NCI-H2196 treated with DMSO at 0.1 percent for 48 hours (cell line): ENCODE data around the gene CDYL.
A peak's percentile ranks its signal among the peaks of the same experiment; 100 is the strongest.

Experiments used
- DNase-seq: peaks from one replicate; lab custom pipeline; 2025; ENCODE audit not compliant: unreplicated experiment; lab: John Stamatoyannopoulos, UW

The CDYL gene

DNA sequence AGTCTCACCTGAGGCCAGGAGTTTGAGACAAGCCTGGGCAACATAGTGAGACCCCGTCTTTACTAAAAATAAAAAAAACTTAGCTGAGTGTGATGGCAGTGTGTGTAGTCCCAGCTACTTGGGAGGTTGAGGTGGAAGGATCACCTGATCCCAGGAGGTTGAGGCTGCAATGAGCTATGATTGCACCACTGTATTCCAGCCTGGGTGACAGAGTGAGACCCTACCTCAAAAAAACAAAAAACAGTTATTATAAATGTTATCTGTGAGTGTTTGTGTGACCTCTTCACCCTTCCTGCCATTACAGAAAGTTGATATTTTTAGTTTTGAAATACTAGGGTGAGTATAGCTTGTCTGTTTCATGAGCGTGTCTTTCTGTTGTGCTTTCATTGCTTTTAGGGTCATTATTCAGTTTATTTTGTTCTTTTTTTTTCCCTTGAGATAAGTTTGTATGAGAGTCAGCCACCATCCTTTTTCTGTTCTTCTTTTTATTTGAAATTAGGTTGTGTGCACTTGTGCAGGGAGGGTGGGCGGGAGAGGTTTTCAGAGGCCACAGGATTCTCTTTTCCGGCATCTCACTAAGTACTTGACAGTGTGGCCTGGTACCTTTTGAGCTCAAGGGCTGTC is 26.2 kb downstream of the CDYL start:
- DNase-seq: no peak

DNA sequence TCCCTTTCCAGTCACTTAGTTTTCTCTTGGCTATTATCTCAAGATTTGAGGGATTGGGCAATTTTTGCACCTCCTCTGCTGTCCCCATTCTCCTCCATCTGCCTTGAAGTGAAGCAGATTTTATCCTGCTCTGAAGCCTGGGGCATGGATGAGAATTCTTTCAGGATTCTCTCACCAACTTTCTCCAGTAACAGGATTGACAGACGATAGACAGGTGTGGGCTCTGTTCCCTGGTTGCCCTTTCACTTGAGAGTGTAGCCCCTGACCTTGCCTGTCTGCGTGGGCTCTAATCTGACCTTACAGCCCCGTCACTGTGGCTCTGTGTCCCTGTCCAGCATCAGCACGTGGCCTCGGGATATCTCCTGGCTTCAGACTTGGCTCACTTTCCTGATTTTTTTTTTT is 27.1 kb downstream of the CDYL start:
- no peak for DNase-seq

DNA sequence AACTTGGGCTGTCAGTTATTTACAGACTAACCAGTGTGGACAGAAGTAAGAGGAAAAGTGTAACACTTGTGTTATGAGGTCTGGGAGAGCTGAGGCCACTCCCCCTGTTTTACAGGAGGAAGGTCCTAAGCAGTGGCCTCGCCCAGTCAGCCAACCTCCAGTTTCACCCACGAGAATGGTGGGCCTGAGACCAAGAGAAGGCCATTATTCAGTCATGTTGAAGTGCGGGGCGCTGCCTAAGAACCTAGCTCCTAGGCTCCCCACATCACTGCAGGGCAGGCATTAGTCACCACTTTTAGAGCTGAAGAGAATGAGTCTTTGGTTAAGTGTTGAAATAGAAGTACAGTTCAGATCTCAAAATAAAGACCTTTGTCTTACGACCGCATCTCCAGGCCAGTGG is 27.9 kb downstream of the CDYL start:
- no peak for DNase-seq

DNA sequence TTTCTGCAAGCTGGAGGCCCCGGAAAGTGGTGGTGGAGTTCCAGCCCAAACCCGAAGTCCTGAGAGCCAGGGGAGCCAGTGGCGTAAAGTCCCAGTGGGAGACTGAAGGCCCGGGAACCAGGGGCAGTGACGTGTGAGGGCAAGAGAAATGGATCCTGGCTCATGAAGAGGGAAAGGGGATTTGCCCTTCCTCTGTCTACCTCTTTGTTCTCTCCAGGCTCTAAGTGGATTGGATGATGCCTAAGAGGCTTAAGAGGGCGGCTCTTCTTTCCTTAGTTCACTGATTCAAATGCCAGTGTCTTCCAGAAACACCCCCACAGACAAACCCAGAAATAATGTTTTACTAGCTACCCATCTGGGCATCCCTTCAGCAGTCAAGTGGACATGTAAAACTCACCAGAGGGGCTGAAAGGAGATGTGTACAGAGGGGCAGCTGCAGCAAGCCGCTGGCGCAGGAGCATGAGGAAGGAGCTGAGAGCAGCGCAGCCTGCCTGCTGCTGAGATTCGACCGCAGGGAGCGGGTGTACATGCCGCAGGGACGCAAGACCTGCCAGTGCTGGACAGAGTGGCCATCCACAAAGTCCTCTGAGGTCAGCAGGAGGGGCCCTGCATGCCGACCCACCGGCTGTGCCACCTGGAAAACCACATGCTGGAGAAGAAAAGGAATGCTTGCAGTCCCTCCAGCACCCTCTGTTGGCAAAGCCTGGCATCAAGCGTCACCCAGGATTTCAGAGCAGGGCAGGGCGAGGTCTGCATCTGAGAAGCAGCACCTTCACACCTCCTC is 29.5 kb downstream of the CDYL start:
- peak; percentile 26 for DNase-seq

DNA sequence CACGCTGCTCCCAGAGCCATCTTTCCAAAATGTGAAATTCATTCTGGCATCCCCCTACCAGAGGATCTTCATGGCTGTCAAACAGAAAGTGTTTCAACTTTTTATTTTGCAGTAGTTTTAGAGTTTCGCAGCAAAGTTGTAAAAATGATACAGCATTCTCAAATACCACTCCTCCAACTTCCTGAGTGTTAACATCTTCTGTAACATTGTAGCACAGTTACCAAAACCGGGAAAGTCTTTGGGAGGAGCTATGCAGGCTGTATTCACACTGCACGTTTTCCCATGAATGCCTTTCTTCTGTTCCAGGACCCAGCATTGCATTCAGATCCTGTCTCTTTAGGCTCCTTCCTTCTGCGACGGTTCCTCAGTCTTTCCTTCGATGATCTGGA is 30.1 kb downstream of the CDYL start:
- DNase-seq: no peak

DNA sequence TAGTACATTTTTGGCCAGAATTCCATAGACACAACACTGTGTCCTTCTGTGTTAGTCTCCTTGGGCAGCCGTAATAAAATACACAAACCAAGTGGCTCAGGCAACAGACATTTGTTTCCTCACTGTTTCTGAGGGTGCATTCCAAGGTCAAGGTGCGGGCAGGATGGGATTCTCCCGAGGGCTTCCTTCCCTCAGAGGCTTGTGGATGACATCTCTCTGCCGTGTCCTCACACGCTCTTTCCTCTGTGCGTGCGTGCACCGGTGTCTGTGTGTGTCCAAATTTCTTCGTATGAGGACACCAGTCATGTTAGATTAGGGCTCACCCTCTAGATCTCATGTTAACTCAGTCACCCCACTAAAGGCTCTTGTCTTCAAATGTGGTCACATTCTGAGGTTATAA is 30.6 kb downstream of the CDYL start:
- DNase-seq: no peak

DNA sequence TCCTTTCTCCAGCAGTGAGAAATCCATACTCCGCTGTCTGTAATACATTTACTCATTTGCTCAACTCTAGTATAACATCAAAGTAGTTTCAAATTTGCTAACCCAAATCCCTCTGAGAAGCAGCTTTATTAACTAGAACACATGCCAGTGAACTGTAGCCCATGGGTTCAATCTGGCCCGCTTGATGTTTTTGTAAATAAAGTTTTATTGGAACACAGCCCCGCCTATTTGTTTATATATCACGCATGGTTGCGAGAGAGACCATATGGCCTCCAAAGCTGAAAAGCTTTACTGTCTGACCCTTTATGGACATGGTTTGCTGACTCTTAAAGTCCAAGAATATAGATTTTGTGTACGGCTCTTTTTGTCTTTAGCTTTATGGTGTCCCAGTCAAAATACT is 32.2 kb downstream of the CDYL start:
- no peak for DNase-seq

DNA sequence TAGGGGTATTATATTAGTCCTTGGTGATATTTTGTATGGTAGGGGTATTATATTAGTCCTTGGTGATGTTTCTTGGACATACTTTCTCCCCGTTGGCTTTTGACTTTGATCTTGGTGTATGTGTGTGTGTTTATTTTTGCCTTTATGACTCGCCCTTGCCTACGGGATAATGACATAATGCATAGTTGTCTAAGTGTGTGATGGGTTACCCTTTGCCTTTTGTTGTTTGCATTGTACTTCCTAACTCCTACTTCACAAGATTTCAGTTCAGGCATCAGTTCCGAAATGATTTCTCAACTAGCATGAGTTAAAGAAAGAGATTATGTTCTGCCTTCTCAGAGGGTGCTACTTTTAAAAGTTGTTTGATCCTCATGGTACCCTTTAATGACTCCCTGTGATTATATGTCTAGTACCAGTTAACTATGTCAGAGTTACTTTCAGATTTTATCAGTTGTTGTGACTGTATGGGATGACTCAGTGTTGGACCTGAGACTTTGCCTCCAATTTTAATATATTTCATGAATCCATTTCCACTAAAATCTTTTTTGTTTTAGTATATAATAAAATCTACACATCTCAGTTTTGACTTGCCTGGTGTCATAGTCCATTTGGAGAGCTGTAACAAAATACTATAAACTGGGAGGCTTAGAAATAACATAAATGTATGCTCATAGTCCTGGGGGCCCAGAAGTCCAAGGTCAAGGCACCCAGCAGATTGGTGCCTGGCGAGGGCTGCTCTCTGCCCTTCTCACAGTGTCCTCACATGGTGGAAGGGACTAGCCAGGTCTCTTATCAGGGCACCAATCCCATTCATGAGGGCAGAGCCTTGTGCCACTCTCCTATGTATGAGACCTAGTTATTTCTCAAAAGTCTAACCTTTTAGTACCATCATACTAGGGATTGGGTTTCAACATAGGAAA is 34.1 kb downstream of the CDYL start:
- DNase-seq: no peak

DNA sequence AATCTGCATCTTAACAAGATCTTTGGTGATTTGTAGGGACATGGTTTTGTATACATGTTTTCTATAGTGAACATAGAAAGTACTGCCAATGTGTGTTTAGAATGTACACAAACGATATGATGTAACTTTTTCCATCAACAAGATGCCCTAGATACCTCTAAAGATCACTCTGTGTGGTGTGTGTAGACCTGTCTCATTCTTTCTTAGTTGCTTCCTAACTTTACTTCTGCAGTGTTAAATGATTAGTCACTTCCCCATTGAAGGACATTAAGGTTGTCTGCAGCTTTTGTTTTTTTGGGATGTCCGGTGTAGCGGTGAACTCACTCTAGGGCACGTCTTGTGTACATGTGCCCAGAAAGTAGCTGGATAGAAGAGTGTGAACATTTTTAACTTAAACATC is 35.9 kb downstream of the CDYL start:
- DNase-seq: no peak

DNA sequence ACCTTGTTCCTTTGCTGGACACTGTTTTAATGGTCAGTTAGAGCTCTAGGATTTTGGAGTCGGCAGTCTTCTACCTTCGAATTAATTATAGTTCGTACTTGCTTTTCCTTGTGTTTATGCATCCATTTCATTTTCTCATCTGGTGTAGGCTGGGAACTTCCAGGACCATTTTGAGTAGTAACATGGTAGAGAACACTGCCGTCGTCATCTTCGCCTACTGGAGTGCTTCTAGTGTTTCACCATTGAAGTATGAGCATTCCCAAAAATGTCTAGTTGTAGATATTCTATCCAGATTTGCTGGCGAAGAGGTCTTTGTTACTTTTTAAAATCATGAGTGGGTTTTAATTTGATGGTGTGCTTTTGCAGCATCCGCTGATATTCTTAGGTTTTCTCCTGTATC is 36.9 kb downstream of the CDYL start:
- no peak for DNase-seq

DNA sequence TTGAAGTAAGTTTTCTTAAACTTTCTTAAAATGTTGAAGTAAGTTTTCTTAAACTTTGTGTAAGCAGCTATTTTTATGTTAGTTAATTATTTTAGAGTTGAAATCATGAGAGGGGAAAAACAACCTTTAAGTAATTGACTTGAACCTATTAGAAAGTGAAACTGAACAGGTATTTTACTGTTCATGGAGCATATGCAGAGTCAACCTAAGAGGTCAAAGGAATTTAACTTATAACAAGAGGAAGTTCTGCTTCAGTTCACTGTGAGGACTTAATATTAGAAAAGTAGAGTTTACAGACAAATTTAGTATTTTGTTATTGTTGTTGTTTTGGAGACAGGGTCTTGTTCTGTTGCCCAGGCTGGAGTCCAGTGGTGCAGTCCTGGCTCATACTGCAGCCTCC is 38.0 kb downstream of the CDYL start:
- DNase-seq: no peak

DNA sequence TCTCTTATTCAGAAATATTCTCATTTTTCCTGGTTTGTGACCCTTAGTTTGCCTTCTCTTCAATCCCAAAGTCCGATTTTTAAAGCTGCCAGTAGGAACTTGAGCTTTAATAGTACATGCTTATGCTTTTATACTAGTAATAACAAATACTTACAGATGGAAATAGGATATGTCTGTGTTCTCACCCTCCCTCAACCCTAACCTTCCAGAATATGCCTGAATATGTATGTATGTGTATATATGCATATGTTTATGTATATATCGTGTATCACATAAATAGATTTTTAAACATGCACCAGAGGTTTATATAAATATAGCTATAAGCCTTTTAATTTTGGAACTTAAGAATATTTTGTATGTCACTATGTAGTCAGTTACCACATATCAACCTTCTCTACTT is 38.8 kb downstream of the CDYL start:
- DNase-seq: no peak

DNA sequence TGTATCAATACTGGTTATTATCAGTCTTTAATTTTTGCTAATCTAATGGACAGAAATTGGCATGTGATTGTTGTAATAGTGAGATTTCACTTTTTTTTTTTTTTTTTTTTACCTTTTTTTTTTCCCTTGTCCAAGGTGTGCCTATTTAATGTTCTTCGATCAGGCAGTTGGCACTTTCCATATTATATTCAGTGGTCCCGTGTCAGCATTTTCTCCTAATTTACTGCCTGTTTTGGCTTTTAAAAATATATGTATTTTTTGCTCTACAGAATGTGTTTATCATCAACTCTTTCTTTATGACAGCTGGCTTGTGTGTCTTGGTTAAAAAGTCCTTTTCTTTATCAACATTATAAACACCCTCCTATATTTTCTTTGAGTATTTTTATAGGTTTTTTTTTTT is 39.4 kb downstream of the CDYL start:
- DNase-seq: no peak

DNA sequence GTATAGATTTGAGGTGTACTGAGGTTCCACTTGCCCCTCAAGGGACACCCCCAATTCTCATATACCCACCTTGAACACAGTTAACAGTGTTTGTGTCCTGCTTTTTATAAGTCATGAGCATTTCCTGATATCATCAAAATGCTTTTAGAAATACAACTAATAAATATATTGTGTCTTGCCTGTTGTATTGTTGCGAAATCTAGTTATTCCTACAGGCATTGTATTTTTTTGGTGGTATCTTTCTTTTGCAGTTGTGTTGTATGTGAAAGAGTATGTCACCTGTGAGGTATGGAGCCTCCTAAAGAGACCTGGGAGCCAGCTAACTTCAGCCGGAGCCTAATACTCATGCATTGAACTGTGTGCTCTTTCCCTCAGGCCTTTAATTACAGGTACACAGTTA is 40.7 kb downstream of the CDYL start:
- DNase-seq: no peak

DNA sequence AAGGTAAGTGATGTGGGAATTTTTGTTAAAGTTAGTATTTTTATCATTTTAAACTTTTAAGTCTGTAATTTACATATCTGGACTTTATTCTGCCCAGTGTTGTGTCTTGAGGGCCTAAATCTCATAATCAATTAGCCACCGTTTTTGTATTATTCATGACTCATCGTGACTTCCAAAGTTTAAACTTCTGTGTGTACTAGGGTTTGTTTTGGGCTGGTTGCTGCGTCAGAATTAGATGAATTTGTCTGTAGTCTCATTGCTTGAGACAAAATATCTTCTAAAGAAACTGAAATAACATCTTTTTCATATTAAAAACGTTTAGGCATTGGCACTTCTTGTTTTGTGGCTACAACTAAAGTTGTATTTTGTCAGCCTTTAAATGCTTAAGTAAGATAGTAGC is 41.3 kb downstream of the CDYL start:
- no peak for DNase-seq

DNA sequence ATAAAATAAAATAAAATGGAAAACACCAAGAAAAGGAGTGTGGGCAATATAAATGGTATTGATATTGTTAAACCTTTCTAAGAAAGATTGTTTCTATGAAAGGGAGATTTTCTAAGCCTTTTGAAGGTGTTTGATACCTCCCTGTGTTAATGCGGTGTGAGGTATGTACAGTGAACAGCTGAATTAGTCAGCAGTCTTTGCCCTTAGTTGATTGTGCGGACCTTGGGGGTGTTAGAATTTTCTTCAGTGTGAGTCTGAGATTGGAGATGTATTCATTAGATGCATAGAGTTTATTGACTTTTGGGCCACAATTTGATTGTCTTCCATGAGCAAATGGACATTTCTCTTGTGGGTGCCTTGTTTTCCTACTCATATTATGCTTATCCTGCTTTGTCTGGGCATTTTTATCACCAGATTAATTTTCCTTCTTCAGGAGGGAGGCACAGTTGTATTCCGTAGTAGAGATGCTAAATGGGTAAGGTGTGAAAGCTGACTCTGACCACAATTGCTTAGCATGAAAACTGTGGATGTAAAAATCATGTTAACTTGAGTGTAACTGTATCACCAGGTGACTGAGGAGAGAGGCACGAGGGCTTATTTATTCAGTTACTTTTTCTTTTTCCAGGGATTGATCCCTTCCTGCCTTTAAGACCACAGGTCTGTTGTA is 42.2 kb downstream of the CDYL start:
- DNase-seq: no peak

DNA sequence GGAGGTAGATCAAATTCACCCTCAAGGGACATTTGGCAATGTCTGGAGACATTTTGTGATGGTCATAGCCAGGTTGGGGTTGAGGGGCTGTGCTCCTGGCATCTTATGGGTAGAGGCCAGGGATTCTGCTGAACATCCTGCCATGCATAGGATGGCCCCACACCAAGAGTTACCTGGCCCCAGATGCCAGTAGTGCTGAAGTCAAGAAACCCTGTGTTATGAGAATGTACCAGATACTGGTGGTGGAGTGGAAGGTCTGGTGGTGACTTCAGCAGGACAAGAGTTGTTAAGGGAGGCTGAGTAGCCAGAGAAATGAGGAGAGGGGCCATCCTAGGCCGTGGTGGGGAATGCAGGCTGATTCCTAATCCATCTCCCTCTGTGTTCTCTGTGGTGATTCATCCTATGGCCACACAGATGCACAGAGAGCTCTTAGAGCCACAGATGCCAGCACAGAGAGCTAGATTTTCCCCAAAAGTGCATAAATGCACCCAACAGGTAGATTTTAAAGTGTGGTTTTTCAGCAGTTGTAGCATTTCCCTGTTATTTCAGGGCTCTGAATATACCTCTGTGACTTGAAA is 43.6 kb downstream of the CDYL start:
- no peak for DNase-seq

DNA sequence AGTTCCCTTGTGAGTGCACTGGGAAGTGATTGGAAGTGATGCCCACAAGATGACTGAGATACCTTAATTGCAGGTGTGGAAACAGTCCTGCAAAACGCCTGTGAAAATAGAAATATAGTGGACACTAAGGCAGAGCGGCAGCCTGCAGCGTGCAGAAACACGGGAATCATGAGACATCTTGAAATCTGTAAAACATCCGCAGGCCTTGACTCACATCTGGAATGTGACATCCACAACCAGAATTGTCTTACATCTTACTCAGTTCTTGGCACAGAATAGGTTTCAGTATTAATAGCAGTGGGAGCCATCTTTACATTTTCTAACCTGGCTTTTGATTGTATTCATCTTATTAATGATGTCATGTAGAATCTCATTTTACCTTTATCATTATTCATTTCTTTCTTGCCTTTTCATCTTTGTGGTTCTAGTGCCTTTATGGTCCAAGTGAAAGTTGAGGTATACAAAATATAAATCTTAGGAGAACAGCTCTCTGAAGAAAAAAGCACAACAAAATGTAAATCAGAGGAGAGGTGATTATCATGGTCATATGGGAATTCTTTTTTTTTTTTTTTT is 44.6 kb downstream of the CDYL start:
- DNase-seq: no peak

DNA sequence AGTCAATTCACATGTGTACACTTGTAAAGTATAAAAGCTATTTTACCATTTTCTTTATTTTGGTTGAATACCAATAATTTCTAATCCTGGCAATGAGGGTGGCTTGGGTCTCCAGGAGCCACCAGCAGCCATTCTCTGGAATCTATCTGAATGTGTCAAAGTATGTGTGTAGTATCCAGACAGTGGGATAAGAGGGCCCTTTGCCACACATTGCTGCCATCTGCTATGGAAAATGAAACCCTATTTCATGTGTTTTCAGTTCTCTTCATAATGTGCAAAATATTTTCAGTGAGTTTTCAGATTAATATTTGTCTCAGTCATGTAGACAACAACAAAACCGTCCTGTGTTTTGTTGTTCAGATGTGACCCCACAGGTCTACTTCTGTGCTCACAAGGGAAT is 46.3 kb downstream of the CDYL start:
- no peak for DNase-seq

DNA sequence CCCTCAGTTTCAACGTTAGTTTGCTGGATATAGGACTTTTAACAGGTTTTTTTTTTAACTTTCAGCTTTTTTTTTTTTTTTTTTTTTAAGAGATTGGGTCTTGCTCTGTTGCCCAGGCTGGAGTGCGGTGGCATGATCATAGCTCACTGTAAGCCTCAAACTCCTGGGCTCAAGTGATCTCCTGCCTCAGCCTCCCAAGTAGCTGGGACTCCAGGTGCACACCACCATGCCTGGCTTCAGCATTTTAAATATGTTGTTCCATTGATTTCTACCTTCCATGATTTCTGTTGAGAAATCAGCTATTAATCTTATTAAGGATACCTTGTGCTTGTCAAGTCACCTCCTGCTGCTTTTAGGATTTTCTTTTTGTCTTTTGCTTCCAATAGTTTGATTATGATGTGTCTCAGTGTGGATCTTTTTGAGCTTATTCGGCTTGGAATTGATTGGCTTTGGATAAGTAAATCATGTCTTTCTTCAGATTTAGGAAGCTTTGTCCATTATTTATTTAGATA is 52.0 kb downstream of the CDYL start:
- no peak for DNase-seq

DNA sequence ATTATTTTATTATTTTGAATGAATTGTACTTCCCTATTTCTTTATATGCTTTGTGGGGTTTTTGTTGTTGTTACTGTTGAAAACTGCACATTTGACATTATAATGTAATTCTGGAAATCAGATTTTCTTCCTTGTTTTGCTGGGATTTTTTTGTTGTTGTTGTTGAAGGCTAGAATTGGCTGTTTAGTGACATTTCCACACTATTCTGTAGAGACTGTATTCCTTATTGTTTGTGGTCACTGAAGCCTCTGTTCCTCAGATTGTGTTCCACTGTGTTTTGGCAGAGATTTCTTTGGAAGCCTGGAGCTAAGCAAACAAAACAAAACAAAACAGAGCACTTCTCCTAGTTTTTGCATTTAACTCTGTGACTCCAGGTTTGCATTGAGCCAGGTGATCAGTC is 52.9 kb downstream of the CDYL start:
- no peak for DNase-seq
